ENCODE results near the gene MAPT. TPM values are rescaled to one million over a fixed set of nuclear protein-coding genes. Genes with fewer than 3 reads are reported as not detected.
A peak's percentile ranks its signal among the peaks of the same experiment; 100 is the strongest.
"Not testable (repeated sequence)": the region's sequence is repeated elsewhere in the genome, so short reads cannot be mapped to it uniquely, and the experiment has no call there.

The MAPT gene
- total and polyA plus RNA-seq, 4 experiments from 2014 or later: 0.22 to 2.1 (median 1.1) TPM

GRCh38 chr17:45935710-45936509, 41.6 kb downstream of the MAPT start:
- intact Hi-C loops (cut with micrococcal nuclease): no loop called here
- Mint-ChIP-seq H3K9me3 (no peaks in the 10 kb centered on the region), H3K4me3 (no peak overlapping the region), H3K4me1 (no peaks in the 10 kb centered on the region), H3K36me3 (no peaks in the 10 kb centered on the region), H3K27me3 (peaks cover 4 to 16% of the 10 kb centered on the region in 2 donors), H3K27ac (no peak overlapping the region)
- no peaks in the 10 kb centered on the region for H3K4me1 ChIP-seq (ENCODE audit: insufficient read depth, low read length)
- DNase-seq: no peak
- POLR2A ChIA-PET (ENCODE audit: partially characterized antibody): no interaction called here
- no peak overlapping the region for H3K27ac ChIP-seq (ENCODE audit: low read depth, low read length)
- no peaks in the 10 kb centered on the region for H3K27me3 ChIP-seq (ENCODE audit: insufficient read depth, low read length)
- CTCF ChIA-PET (ENCODE audit: partially characterized antibody): interaction anchor here (0.9 kb wide), 1 partner anchor 13 kb away, joined by 3 read pairs; no protein-coding TSS in a partner anchor
- no peaks in the 10 kb centered on the region for H3K9me3 ChIP-seq (ENCODE audit: control insufficient read depth in 1 of 2, low read length in 2 of 2)
- no peaks in the 10 kb centered on the region for H3K36me3 ChIP-seq (ENCODE audit: insufficient read depth, low read length)
- no peak overlapping the region for H3K4me3 ChIP-seq (ENCODE audit: low read length in 2 of 2)

GRCh38 chr17:45936610-45937009, 42.3 kb downstream of the MAPT start:
- no peaks in the 10 kb centered on the region for H3K4me1 ChIP-seq (ENCODE audit: insufficient read depth, low read length)
- peaks cover 0 to under 1% (median 0%) of the 10 kb centered on the region in 4 donors for H3K4me1 Mint-ChIP-seq
- H3K27ac ChIP-seq (ENCODE audit: low read depth, low read length): no peak overlapping the region
- H3K36me3 ChIP-seq (ENCODE audit: insufficient read depth, low read length): no peaks in the 10 kb centered on the region
- H3K9me3 Mint-ChIP-seq: peaks cover 0 to 1% (median 0%) of the 10 kb centered on the region in 8 donors
- intact Hi-C loops (cut with micrococcal nuclease): no loop called here
- H3K27me3 ChIP-seq (ENCODE audit: insufficient read depth, low read length): no peaks in the 10 kb centered on the region
- H3K36me3 Mint-ChIP-seq: no peaks in the 10 kb centered on the region
- H3K4me3 Mint-ChIP-seq: no peak overlapping the region
- ChIA-PET CTCF (ENCODE audit: partially characterized antibody) (no interaction called here), POLR2A (ENCODE audit: partially characterized antibody) (no interaction called here)
- peaks cover 4 to 17% of the 10 kb centered on the region in 2 donors for H3K27me3 Mint-ChIP-seq
- no peak overlapping the region for H3K27ac Mint-ChIP-seq
- no peak overlapping the region for H3K4me3 ChIP-seq (ENCODE audit: low read length in 2 of 2)
- DNase-seq: no peak
- H3K9me3 ChIP-seq (ENCODE audit: control insufficient read depth in 1 of 2, low read length in 2 of 2): no peaks in the 10 kb centered on the region

GRCh38 chr17:45937186-45937585, 42.8 kb downstream of the MAPT start:
- peaks cover 4 to 19% of the 10 kb centered on the region in 2 donors for H3K27me3 Mint-ChIP-seq
- H3K36me3 ChIP-seq (ENCODE audit: insufficient read depth, low read length); H3K27ac Mint-ChIP-seq; H3K4me1 Mint-ChIP-seq; POLR2A ChIA-PET (ENCODE audit: partially characterized antibody); H3K27ac ChIP-seq (ENCODE audit: low read depth, low read length); H3K9me3 ChIP-seq (ENCODE audit: control insufficient read depth in 1 of 2, low read length in 2 of 2); H3K27me3 ChIP-seq (ENCODE audit: insufficient read depth, low read length); DNase-seq; H3K4me1 ChIP-seq (ENCODE audit: insufficient read depth, low read length); intact Hi-C loops (cut with micrococcal nuclease); H3K4me3 Mint-ChIP-seq; H3K9me3 Mint-ChIP-seq; CTCF ChIA-PET (ENCODE audit: partially characterized antibody); H3K36me3 Mint-ChIP-seq; H3K4me3 ChIP-seq (ENCODE audit: low read length in 2 of 2): not testable (repeated sequence)

- Mint-ChIP-seq H3K36me3 (no peaks in the 10 kb centered on the region), H3K27me3 (peaks cover 7 to 21% of the 10 kb centered on the region in 2 donors), H3K27ac (no peak overlapping the region), H3K9me3 (peaks cover 0 to 2% (median 0%) of the 10 kb centered on the region in 8 donors), H3K4me3 (no peak overlapping the region), H3K4me1 (peaks cover 0 to 5% (median 0%) of the 10 kb centered on the region in 4 donors)
- DNase-seq: no peak
- H3K27me3 ChIP-seq (ENCODE audit: insufficient read depth, low read length): no peaks in the 10 kb centered on the region
- H3K27ac ChIP-seq (ENCODE audit: low read depth, low read length): no peak overlapping the region
- no peak overlapping the region for H3K4me3 ChIP-seq (ENCODE audit: low read length in 2 of 2)
- intact Hi-C loops (cut with micrococcal nuclease): no loop called here
- no peaks in the 10 kb centered on the region for H3K9me3 ChIP-seq (ENCODE audit: control insufficient read depth in 1 of 2, low read length in 2 of 2)
- H3K36me3 ChIP-seq (ENCODE audit: insufficient read depth, low read length): no peaks in the 10 kb centered on the region
- no peaks in the 10 kb centered on the region for H3K4me1 ChIP-seq (ENCODE audit: insufficient read depth, low read length)
- POLR2A ChIA-PET (ENCODE audit: partially characterized antibody): no interaction called here
- CTCF ChIA-PET (ENCODE audit: partially characterized antibody): interaction anchor here (1.0 to 1.6 kb wide), 3 partner anchors 9 to 15 kb away, joined by 3 to 10 read pairs (median 3); no protein-coding TSS in a partner anchor
These were observed 45.0 kb downstream of the MAPT start for GRCh38 chr17:45939395-45939794.

- no peaks in the 10 kb centered on the region for H3K9me3 ChIP-seq (ENCODE audit: control insufficient read depth in 1 of 2, low read length in 2 of 2)
- ChIA-PET CTCF (ENCODE audit: partially characterized antibody) (interaction anchor here (1.0 to 1.6 kb wide), 3 partner anchors 9 to 14 kb away, joined by 3 to 10 read pairs (median 3); no protein-coding TSS in a partner anchor), POLR2A (ENCODE audit: partially characterized antibody) (no interaction called here)
- Mint-ChIP-seq H3K9me3 (peaks cover 0 to 2% (median 0%) of the 10 kb centered on the region in 8 donors), H3K36me3 (no peaks in the 10 kb centered on the region), H3K27me3 (peaks cover 7 to 21% of the 10 kb centered on the region in 2 donors), H3K27ac (peak overlapping the region in 1 of 7 donors; percentile 11), H3K4me1 (peaks cover 0 to 5% (median 0%) of the 10 kb centered on the region in 4 donors), H3K4me3 (no peak overlapping the region)
- no peak for DNase-seq
- no peaks in the 10 kb centered on the region for H3K27me3 ChIP-seq (ENCODE audit: insufficient read depth, low read length)
- H3K36me3 ChIP-seq (ENCODE audit: insufficient read depth, low read length): no peaks in the 10 kb centered on the region
- no peaks in the 10 kb centered on the region for H3K4me1 ChIP-seq (ENCODE audit: insufficient read depth, low read length)
- no peak overlapping the region for H3K4me3 ChIP-seq (ENCODE audit: low read length in 2 of 2)
- no peak overlapping the region for H3K27ac ChIP-seq (ENCODE audit: low read depth, low read length)
- intact Hi-C loops (cut with micrococcal nuclease): no loop called here
These were observed 45.9 kb downstream of the MAPT start for GRCh38 chr17:45940293-45940692.

- peaks cover 0 to 5% (median 0%) of the 10 kb centered on the region in 4 donors for H3K4me1 Mint-ChIP-seq
- no peaks in the 10 kb centered on the region for H3K36me3 Mint-ChIP-seq
- peaks cover 7 to 17% of the 10 kb centered on the region in 2 donors for H3K27me3 Mint-ChIP-seq
- no peak overlapping the region for H3K4me3 Mint-ChIP-seq
- no peaks in the 10 kb centered on the region for H3K4me1 ChIP-seq (ENCODE audit: insufficient read depth, low read length)
- POLR2A ChIA-PET (ENCODE audit: partially characterized antibody): no interaction called here
- no peaks in the 10 kb centered on the region for H3K36me3 ChIP-seq (ENCODE audit: insufficient read depth, low read length)
- H3K27me3 ChIP-seq (ENCODE audit: insufficient read depth, low read length): no peaks in the 10 kb centered on the region
- no peaks in the 10 kb centered on the region for H3K9me3 ChIP-seq (ENCODE audit: control insufficient read depth in 1 of 2, low read length in 2 of 2)
- no peak overlapping the region for H3K27ac Mint-ChIP-seq
- CTCF ChIA-PET (ENCODE audit: partially characterized antibody): interaction anchor here (1.6 kb wide), 1 partner anchor 9 kb away, joined by 10 read pairs; no protein-coding TSS in a partner anchor
- no peak for DNase-seq
- intact Hi-C loops (cut with micrococcal nuclease): no loop called here
- H3K9me3 Mint-ChIP-seq: peaks cover 0 to 2% (median 0%) of the 10 kb centered on the region in 8 donors
- no peak overlapping the region for H3K4me3 ChIP-seq (ENCODE audit: low read length in 2 of 2)
- H3K27ac ChIP-seq (ENCODE audit: low read depth, low read length): no peak overlapping the region
These were observed 46.5 kb downstream of the MAPT start for GRCh38 chr17:45940826-45941225.

- Mint-ChIP-seq H3K36me3 (no peaks in the 10 kb centered on the region), H3K9me3 (peaks cover 0 to 2% (median 0%) of the 10 kb centered on the region in 8 donors), H3K4me1 (peaks cover 0 to 5% (median 0%) of the 10 kb centered on the region in 4 donors), H3K27ac (no peak overlapping the region), H3K4me3 (no peak overlapping the region), H3K27me3 (peaks cover 7 to 16% of the 10 kb centered on the region in 2 donors)
- ChIA-PET POLR2A (ENCODE audit: partially characterized antibody) (no interaction called here), CTCF (ENCODE audit: partially characterized antibody) (no interaction called here)
- no peaks in the 10 kb centered on the region for H3K27me3 ChIP-seq (ENCODE audit: insufficient read depth, low read length)
- no peaks in the 10 kb centered on the region for H3K9me3 ChIP-seq (ENCODE audit: control insufficient read depth in 1 of 2, low read length in 2 of 2)
- no peaks in the 10 kb centered on the region for H3K36me3 ChIP-seq (ENCODE audit: insufficient read depth, low read length)
- H3K4me1 ChIP-seq (ENCODE audit: insufficient read depth, low read length): no peaks in the 10 kb centered on the region
- H3K27ac ChIP-seq (ENCODE audit: low read depth, low read length): no peak overlapping the region
- H3K4me3 ChIP-seq (ENCODE audit: low read length in 2 of 2): no peak overlapping the region
- intact Hi-C loops (cut with micrococcal nuclease): no loop called here
- DNase-seq: no peak
These were observed 47.0 kb downstream of the MAPT start for GRCh38 chr17:45941395-45941794.
